ENCODE data around the gene ZNF414.

Gene ZNF414

DNA sequence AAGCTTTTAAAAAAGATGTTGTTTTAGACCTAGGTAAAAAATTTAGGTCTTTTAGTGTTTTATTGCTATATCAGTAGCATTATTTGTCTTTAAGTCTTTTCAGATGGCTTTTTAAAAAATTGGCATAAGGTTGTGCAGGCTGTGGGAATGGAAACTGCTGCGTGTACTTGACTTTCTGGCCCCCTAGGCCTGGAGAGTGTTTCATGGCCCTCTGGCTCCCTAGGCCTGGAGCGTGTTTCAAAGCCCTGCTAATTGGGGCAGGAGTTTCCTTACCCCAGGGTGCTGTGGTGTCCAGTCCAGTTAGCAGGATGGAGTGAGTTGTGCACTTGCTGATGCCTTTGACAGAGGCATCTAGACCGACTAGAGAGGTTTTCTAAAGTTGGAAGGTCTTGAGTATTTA lies 35.4 kb downstream of the ZNF414 start:
- peaks cover 0 to 28% (median 5%) of the 10 kb centered on the region in 4 donors for H3K4me1 ChIP-seq
- no peak overlapping the region for H3K4me3 ChIP-seq
- H3K27ac ChIP-seq: no peak overlapping the region
- peaks cover 36 to 83% (median 43%) of the 10 kb centered on the region in 3 donors for H3K36me3 ChIP-seq
- intact Hi-C loops (cut with DNase I; ENCODE audit: low total_unique reads): no loop called here
- no peaks in the 10 kb centered on the region for H3K27me3 ChIP-seq
- no peaks in the 10 kb centered on the region for H3K9me3 ChIP-seq
- DNase-seq: no peak
- TF ChIP-seq, protein P1, sequence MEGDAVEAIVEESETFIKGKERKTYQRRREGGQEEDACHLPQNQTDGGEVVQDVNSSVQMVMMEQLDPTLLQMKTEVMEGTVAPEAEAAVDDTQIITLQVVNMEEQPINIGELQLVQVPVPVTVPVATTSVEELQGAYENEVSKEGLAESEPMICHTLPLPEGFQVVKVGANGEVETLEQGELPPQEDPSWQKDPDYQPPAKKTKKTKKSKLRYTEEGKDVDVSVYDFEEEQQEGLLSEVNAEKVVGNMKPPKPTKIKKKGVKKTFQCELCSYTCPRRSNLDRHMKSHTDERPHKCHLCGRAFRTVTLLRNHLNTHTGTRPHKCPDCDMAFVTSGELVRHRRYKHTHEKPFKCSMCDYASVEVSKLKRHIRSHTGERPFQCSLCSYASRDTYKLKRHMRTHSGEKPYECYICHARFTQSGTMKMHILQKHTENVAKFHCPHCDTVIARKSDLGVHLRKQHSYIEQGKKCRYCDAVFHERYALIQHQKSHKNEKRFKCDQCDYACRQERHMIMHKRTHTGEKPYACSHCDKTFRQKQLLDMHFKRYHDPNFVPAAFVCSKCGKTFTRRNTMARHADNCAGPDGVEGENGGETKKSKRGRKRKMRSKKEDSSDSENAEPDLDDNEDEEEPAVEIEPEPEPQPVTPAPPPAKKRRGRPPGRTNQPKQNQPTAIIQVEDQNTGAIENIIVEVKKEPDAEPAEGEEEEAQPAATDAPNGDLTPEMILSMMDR (IDR thresholded peaks at IDR 0.05): no peak

DNA sequence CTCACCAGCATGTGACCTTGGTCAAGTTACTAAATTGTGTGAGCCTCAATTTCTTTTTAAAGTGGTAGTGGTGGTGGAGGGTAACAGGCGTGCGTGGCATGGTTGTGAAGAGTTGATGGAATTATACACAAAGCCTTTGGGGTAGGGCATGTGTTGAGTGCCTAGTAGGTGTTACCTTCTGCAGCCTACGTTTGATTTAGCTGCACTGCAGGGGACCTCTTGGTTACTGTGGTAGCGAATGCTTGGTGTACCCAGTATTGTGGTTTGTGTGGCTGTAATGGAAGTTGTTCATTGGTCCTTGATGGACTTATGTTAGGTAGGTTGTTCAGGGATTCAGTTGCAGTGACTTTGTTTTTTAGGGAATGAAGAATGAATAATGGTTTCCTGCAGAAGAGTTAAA lies 36.1 kb downstream of the ZNF414 start:
- TF ChIP-seq, protein P1 (IDR thresholded peaks at IDR 0.05): no peak
- Histone ChIP-seq H3K27ac (no peak overlapping the region), H3K4me3 (no peak overlapping the region), H3K36me3 (peaks cover 28 to 83% (median 43%) of the 10 kb centered on the region in 3 donors), H3K9me3 (no peaks in the 10 kb centered on the region), H3K27me3 (no peaks in the 10 kb centered on the region), H3K4me1 (peaks cover 0 to 28% (median 5%) of the 10 kb centered on the region in 4 donors)
- DNase-seq: no peak
- intact Hi-C loops (cut with DNase I; ENCODE audit: low total_unique reads): no loop called here

DNA sequence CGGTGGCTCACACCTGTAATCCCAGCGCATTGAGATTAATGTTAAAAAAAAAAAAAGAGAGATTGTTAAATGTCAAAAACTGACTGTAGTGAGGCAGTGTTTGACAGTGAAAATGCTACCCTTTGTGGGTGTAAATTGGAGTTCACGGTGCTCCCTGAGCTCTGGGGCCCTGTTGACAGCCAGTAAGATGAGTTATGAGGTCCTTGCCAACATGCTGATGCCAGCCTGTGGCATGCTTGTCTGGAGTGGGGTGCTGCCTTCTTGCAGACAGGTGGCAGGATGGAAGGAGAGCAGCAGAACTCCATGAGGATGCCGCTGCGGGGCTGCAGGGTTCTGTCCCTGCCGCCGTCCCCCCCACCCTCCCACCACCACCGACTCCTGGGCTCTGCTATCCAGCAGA lies 37.4 kb downstream of the ZNF414 start:
- no peak for DNase-seq
- TF ChIP-seq, protein P1 (IDR thresholded peaks at IDR 0.05): no peak
- intact Hi-C loops (cut with DNase I; ENCODE audit: low total_unique reads): no loop called here
- Histone ChIP-seq H3K4me1 (peaks cover 0 to 27% (median 5%) of the 10 kb centered on the region in 4 donors), H3K27ac (no peak overlapping the region), H3K36me3 (peaks cover 32 to 86% (median 49%) of the 10 kb centered on the region in 3 donors), H3K9me3 (no peaks in the 10 kb centered on the region), H3K4me3 (no peak overlapping the region), H3K27me3 (no peaks in the 10 kb centered on the region)

DNA sequence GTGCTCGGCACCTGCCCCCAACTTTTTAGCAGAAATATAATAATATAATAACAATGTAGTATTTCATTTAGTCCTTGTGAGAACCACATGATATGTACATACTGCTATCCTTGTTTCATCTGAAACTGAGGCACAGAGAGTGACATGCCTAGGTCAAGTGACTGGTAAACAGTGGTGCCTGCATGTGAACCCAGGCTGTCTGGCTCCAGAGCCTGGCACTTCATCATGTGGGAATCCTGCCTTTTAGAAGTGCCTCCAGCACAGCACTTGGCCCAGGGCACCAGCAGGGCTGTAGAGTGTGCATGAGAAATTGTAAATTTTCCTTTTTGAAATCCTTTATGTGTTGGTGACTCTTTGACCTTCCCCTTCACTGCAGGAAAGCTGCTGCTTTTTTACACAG lies 39.0 kb downstream of the ZNF414 start:
- H3K4me3 ChIP-seq: no peak overlapping the region
- peaks cover 47 to 89% (median 64%) of the 10 kb centered on the region in 3 donors for H3K36me3 ChIP-seq
- no peaks in the 10 kb centered on the region for H3K27me3 ChIP-seq
- TF ChIP-seq, protein P1 (IDR thresholded peaks at IDR 0.05): no peak
- intact Hi-C loops (cut with DNase I; ENCODE audit: low total_unique reads): no loop called here
- H3K4me1 ChIP-seq: peaks cover 0 to 14% (median 3%) of the 10 kb centered on the region in 4 donors
- no peak overlapping the region for H3K27ac ChIP-seq
- no peaks in the 10 kb centered on the region for H3K9me3 ChIP-seq
- DNase-seq: no peak

DNA sequence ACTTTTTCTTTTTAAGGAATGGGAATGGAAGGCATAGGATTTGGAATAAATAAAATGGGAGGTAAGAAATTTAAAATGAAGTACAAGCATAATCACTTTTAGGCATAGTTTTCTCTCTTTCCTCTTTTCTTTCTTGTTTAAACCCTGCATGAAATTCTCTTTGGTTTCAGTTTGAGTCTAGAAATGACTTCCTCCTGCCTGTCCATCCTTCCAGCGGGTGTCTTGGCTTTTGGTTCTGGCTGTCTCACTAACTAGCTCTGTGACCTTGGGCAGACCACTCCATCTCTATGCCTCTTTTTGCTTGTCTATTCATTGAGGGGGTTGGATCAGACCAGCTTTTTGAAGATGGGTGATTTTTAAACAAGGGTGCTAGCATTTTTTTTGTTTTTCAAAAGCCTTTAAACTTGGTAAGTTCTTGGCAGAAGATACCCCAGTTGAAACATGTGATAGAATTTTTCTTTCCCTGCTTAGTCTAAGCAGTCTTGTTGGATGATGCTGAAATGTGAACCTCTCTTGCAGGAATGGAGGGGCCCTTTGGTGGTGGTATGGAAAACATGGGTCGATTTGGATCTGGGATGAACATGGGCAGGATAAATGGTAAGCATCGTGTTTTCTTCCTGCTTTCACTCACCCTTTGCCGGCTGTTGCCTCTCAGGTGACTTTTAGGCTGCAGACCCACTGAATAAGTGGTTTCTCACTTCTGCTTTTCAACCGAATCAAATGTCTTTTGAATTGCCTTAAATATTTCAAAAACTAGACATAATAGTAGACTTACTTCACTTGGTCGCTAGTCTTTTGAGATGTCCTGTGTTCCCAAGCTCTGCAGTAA lies 40.1 kb downstream of the ZNF414 start:
- TF ChIP-seq, protein P1 (IDR thresholded peaks at IDR 0.05): no peak
- Histone ChIP-seq H3K27me3 (no peaks in the 10 kb centered on the region), H3K4me1 (peaks cover 0 to 12% (median 3%) of the 10 kb centered on the region in 4 donors), H3K4me3 (no peak overlapping the region), H3K27ac (no peak overlapping the region), H3K9me3 (no peaks in the 10 kb centered on the region), H3K36me3 (peaks cover 58 to 95% (median 76%) of the 10 kb centered on the region in 3 donors)
- peak in 1 of 2 donors; percentile 17 for DNase-seq
- intact Hi-C loops (cut with DNase I; ENCODE audit: low total_unique reads): no loop called here

All from tibial artery (tissue), 4 donors.